ENCODE measurements around the gene KANTR.

KANTR gene

GRCh38 chrX:53094582-53094905, 602 bp downstream of the KANTR start:
- H3K4me3 ChIP-seq (ENCODE audit: low read depth, low read length): peak overlapping the region; percentile 66
- DNase-seq (ENCODE audit: low read depth): no peak
- in situ Hi-C loops (cut with HindIII; ENCODE audit: low sequenced_read_pairs): no loop called here

DNA sequence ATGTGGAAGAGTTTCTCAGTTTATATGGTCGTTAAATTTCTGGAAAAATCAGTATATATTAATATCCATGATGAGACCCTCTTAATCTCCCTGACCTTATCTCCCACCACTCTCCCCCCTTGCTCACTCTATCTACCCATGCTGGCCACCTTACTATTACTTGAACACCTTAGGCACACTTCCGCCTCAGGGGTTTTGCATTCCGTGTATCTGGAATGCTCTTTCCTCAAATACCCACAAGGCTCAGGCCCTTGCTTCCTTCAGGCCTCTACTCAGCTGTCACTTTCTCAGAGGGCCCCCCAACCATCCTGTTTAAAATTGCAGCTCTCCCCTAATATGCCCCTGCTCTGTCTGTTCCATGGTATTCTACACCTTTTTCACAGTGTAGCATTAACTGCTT, 1.9 kb downstream of the KANTR start:
- no peak for DNase-seq (ENCODE audit: low read depth)
- no peak overlapping the region for H3K4me3 ChIP-seq (ENCODE audit: low read depth, low read length)
- in situ Hi-C loops (cut with HindIII; ENCODE audit: low sequenced_read_pairs): no loop called here
- no peak for TF ChIP-seq CTCF (IDR thresholded peaks at IDR 0.05; ENCODE audit: low read depth, low read length, missing control alignments)

More at GRCh38 chrX:53094582-53094905, 602 bp downstream of the KANTR start:
- no peak for TF ChIP-seq CTCF (IDR thresholded peaks at IDR 0.05; ENCODE audit: low read depth, low read length, missing control alignments)

- in situ Hi-C loops (cut with HindIII; ENCODE audit: low sequenced_read_pairs): no loop called here
- no peak for TF ChIP-seq CTCF (IDR thresholded peaks at IDR 0.05; ENCODE audit: low read depth, low read length, missing control alignments)
- no peak for DNase-seq (ENCODE audit: low read depth)
- no peak overlapping the region for H3K4me3 ChIP-seq (ENCODE audit: low read depth, low read length)
These were observed 21.1 kb downstream of the KANTR start for GRCh38 chrX:53114864-53115549.

DNA sequence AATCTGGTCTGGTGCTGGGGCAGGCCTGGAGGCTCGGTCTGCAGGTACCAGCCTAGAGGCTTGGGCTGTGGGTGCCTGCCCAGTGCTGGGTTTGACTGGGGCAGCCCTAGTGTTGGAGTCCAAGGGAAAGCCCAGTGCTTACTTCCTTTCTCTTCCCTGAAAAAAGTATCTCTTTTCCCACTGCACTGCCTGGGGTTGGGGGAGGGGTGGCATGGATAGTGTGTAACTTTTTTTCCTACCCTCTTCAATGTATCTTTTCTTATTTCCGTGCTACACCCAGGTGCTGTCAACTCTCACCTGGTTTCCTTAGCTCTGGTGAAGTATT, 21.6 kb downstream of the KANTR start:
- no peak for DNase-seq (ENCODE audit: low read depth)
- no peak overlapping the region for H3K4me3 ChIP-seq (ENCODE audit: low read depth, low read length)
- TF ChIP-seq CTCF (IDR thresholded peaks at IDR 0.05; ENCODE audit: low read depth, low read length, missing control alignments): no peak
- in situ Hi-C loops (cut with HindIII; ENCODE audit: low sequenced_read_pairs): no loop called here

GRCh38 chrX:53116101-53116500, 22.2 kb downstream of the KANTR start:
- peak; percentile 68 for DNase-seq (ENCODE audit: low read depth)
- TF ChIP-seq CTCF (IDR thresholded peaks at IDR 0.05; ENCODE audit: low read depth, low read length, missing control alignments): no peak
- in situ Hi-C loops (cut with HindIII; ENCODE audit: low sequenced_read_pairs): no loop called here
- H3K4me3 ChIP-seq (ENCODE audit: low read depth, low read length): peak overlapping the region; percentile 8

DNA sequence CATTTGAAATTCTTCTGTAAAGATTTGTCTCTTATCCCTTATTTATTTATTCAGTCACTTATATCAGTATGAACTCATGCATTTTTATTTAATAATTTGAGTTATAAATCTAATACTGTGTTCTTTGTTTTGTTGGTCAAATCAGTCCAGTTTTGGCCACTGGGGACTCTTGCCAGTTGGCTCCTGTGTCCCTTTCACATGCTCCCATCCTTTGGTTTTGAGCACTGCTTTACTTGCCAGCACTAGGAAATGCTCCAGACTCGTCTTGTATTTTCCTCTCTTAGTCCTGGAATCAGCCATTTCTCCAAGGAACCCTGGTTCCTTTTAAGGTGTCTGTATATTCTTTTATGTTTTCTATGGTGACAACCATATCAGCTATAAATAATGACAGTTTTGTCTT, 28.1 kb downstream of the KANTR start:
- in situ Hi-C loops (cut with HindIII; ENCODE audit: low sequenced_read_pairs): no loop called here
- DNase-seq (ENCODE audit: low read depth): no peak
- no peak for TF ChIP-seq CTCF (IDR thresholded peaks at IDR 0.05; ENCODE audit: low read depth, low read length, missing control alignments)
- no peak overlapping the region for H3K4me3 ChIP-seq (ENCODE audit: low read depth, low read length)

DNA sequence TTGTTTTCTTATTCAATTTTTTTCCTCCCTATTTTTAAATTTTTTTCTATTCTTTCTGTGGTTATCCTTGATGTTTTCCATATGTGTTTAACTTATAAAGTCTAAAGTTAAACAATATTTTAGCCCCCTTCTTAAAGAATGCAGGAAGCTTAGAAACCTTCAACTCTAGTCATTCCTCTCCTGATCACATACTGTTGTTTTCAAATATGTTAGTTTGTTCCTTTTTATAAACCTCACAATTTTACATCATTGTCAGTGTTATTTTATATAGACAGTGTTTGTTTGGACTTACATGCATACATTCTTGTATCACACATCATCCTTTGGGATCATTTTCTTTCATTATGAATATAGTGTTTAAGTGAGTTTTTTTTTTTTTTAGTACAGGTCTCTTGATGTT, 31.6 kb downstream of the KANTR start:
- in situ Hi-C loops (cut with HindIII; ENCODE audit: low sequenced_read_pairs): no loop called here

More for the DNA sequence above, 31.6 kb downstream of the KANTR start:
- TF ChIP-seq CTCF (IDR thresholded peaks at IDR 0.05; ENCODE audit: low read depth, low read length, missing control alignments): no peak
- DNase-seq (ENCODE audit: low read depth): no peak
- no peak overlapping the region for H3K4me3 ChIP-seq (ENCODE audit: low read depth, low read length)
